ENCODE results near the gene PIGB.

DNA sequence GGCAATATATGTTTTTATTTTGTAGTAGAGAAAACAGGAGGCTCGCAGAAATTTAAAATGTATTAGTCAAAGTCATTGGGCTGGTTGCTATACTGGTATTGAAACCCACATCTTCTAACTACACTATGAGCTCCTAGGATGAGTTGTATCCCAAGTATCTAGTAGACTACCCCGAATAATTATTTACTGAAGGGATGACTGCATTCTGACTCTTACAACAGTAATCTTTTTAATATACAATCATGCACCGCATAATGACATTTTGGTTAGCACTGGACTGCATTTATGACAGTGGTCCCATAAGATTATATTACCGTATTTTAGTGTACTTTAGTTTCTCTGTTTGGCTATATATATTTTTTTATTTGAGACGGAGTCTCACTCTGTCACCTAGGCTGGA, 15.3 kb downstream of the PIGB start:
- no peak for TF ChIP-seq GATA2 (IDR thresholded peaks at IDR 0.05; ENCODE audit: low read depth, low read length)
- TF ChIP-seq GATA3 (IDR thresholded peaks at IDR 0.05; ENCODE audit: low read depth, low read length) = no peak
